ENCODE results near the gene GLB1L.
"Not testable (repeated sequence)": the region's sequence is repeated elsewhere in the genome, so short reads cannot be mapped to it uniquely, and the experiment has no call there.

GLB1L gene

DNA sequence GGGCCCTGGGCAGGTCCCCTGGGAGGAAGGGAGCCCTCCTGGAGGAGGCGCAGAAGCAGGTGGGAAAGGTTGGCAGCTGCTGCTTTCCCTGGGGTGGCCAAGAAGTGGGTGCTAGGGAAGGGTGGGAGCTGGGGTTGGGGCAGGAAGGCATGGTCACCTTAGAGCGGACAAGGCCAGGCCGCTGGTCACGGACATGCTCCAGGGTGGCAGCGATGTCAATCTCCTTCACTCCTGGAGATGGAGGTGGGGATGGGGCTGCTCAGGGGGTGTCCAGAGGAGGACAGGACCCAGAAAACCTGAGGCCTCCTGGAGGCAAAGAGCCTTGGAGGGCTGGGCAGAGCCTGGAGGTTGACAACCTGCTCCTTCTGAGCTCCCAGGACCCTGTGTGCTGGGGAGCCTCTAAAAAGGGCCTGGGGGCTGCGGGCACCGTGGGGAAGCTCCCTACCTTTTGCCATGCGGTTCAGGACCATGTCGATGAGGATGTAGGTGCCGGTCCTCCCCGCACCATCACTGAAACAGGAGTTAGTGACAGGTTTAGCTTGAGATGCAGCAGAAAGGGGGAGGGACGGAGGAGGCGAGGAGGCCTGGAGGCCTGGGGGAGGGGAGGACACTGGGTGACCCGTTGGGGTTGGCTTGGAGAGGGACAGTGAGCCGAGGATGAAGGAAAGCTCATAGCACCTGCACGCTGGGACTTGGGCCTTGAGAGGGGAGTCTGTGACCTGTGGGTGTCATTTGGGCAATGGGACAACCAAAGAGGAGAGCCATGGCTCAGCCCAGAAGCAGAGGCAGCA lies 45.3 kb upstream of the GLB1L start:
- H3K4me3 ChIP-seq (ENCODE audit: low read depth, low read length): no peak overlapping the region
- no peak for DNase-seq (ENCODE audit: low read depth)
- TF ChIP-seq, protein P1, sequence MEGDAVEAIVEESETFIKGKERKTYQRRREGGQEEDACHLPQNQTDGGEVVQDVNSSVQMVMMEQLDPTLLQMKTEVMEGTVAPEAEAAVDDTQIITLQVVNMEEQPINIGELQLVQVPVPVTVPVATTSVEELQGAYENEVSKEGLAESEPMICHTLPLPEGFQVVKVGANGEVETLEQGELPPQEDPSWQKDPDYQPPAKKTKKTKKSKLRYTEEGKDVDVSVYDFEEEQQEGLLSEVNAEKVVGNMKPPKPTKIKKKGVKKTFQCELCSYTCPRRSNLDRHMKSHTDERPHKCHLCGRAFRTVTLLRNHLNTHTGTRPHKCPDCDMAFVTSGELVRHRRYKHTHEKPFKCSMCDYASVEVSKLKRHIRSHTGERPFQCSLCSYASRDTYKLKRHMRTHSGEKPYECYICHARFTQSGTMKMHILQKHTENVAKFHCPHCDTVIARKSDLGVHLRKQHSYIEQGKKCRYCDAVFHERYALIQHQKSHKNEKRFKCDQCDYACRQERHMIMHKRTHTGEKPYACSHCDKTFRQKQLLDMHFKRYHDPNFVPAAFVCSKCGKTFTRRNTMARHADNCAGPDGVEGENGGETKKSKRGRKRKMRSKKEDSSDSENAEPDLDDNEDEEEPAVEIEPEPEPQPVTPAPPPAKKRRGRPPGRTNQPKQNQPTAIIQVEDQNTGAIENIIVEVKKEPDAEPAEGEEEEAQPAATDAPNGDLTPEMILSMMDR (IDR thresholded peaks at IDR 0.05; ENCODE audit: low read depth, low read length, missing control alignments): no peak
- in situ Hi-C loops (cut with HindIII; ENCODE audit: low sequenced_read_pairs): no loop called here

DNA sequence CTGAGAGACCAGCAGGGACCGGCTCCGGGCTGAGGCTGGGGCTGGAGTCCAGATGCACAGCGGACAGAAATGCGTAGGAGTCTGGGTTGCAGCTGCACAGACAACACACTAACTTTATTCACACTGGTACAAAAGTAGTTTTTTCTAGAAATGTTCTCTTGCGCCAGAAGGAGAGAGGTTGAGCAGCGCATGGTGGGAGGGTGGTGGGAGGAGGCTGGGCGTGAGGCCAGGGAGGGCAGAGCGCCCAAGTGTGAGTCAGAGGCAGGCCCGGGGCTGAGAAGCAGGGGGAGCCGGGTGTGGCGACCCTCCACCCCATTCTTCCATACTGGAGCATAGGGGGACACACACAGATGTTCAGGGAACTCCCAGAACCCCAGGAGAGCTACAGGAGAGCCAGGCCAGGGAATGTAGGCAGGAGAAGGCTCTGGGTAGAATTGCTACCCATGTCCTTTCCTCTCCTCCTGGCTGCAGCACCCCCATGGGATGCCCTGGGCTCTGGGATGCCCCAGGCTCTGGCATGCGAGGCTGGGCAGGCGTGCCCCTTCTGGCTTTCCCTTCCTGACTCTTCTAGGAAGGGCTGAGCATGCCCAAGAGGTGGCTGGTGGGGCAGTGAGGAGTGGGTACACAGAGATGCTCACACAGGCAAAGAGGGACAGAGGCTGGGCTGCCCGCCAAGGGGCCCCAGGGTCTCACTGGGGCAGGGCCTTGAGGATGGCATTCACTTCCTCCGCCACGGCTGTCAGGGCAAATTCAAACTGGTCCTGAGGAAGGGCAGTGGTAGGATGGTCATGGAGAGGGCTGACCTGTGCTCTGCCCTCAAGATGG lies 44.5 kb upstream of the GLB1L start:
- no peak overlapping the region for H3K4me3 ChIP-seq (ENCODE audit: low read depth, low read length)
- DNase-seq (ENCODE audit: low read depth): peak; percentile 60
- TF ChIP-seq, protein P1 (IDR thresholded peaks at IDR 0.05; ENCODE audit: low read depth, low read length, missing control alignments): no peak
- in situ Hi-C loops (cut with HindIII; ENCODE audit: low sequenced_read_pairs): no loop called here

DNA sequence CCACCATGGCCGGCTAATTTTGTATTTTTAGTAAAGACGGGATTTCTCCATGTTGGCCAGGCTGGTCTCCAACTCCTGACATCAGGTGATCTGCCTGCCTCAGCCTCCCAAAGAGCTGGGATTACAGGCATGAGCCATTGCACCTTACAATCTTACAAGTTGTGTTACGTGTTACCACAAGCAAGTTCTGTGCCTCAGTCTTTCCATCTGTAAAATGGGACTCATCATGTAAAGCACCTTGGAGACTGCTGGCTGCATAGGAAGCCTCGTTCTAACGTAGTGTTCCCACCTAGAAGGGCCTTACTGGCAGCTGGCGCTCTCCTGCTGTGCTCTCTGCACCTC lies 43.9 kb upstream of the GLB1L start:
- in situ Hi-C loops (cut with HindIII; ENCODE audit: low sequenced_read_pairs): no loop called here
- H3K4me3 ChIP-seq (ENCODE audit: low read depth, low read length): no peak overlapping the region
- TF ChIP-seq, protein P1 (IDR thresholded peaks at IDR 0.05; ENCODE audit: low read depth, low read length, missing control alignments): no peak
- no peak for DNase-seq (ENCODE audit: low read depth)

DNA sequence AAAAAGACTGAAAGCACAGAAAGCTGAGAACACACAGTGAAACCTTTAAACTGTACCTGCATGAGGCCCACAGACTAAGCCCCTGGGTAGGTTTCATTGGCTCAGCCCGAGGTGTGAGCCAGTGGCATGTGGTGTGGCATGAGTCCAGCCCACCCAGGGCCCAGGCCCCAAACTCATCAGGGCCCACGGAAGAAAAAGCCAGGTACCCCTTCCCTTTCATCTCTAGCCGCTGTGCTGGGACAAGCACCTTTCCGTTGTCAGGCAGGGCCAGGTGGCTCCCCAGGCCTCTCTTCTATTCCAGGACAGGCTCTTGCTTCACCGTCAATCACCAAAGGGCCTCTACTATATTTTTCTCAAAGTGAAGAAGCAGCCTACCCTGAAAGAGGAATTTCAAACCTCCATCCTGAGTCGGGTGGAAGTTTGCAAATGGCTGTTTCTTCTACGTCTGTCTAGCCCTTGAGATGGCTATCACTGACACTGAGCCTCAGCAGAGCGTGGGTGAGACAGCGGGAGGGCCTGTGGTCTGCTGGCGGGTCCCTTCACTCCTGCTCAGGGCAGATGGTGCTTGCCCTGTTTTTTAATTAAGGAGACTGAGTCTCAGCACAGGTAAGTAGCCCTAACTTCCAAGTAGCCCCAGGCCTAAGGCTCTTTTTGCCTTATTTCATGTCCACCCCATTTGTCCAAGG lies 42.5 kb upstream of the GLB1L start:
- in situ Hi-C loops (cut with HindIII; ENCODE audit: low sequenced_read_pairs): no loop called here
- DNase-seq (ENCODE audit: low read depth): no peak
- TF ChIP-seq, protein P1 (IDR thresholded peaks at IDR 0.05; ENCODE audit: low read depth, low read length, missing control alignments): no peak
- H3K4me3 ChIP-seq (ENCODE audit: low read depth, low read length): no peak overlapping the region

DNA sequence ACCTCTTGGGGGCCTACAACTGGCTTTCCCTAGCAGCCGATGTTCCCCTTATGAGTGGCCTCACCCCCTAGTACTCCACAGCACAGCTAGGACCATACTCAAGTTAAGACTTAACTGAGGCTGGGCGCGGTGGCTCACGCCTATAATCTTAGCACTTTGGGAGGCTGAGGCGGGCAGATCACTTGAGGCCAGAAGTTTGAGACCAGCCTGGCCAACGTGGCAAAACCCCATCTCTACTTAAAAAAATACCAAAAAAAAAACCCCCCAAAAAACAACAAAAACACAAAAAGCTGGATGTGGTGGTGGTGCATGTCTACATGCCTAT lies 41.8 kb upstream of the GLB1L start:
- H3K4me3 ChIP-seq (ENCODE audit: low read depth, low read length); in situ Hi-C loops (cut with HindIII; ENCODE audit: low sequenced_read_pairs); DNase-seq (ENCODE audit: low read depth): not testable (repeated sequence)

DNA sequence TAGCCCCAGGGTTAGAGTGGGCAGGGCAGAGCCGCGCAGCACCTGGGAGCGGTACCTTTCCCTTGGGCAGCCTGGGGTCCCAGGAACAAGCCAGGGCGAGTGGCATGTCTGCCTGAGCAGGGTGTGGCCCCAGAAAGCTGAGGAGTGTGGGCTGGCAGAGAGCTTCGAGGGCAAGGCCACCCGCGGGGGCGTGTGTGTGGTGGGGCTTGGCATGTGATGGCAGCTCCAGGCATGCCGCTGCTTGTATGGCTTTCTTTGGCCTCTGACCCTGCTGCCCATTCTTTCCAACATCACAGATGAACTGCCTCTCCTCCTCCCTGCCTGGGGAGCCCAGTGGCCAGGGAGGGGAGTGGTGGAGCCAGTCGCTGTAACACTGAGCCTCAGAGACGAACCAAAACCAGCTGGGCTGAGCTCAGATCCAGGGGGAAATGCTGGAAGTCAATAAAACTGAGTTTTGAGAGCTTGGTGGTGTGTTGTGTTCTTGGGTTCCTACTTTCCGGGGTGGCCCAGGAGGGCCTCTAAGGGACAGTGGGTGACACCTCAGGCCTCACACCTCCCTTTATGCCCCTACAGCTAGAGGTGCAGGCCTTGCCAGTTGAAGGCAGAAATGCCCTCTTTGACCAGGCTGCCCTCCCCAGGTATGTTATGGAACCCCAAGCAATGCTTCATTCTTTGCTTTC lies 41.3 kb upstream of the GLB1L start:
- DNase-seq (ENCODE audit: low read depth): no peak
- in situ Hi-C loops (cut with HindIII; ENCODE audit: low sequenced_read_pairs): no loop called here
- no peak overlapping the region for H3K4me3 ChIP-seq (ENCODE audit: low read depth, low read length)
- TF ChIP-seq, protein P1 (IDR thresholded peaks at IDR 0.05; ENCODE audit: low read depth, low read length, missing control alignments): no peak

Measured in astrocyte of the cerebellum (primary cell).